HCEC 1CT (cell line): ENCODE measurements around the gene PDGFC.
A peak's percentile ranks its signal among the peaks of the same experiment; 100 is the strongest.

Experiments used
- DNase-seq: peaks from one replicate; pipeline ENCODE4 v3.0.0-alpha.2; 2017

The PDGFC gene

GRCh38 chr4:156972379-156973015 is 898 bp upstream of the PDGFC start:
- no peak for DNase-seq

GRCh38 chr4:156971165-156971675 is 379 bp downstream of the PDGFC start:
- DNase-seq, result no peak

GRCh38 chr4:156970501-156971164 is 966 bp downstream of the PDGFC start:
- DNase-seq, result peak; percentile 57

- no peak for DNase-seq
Observed at GRCh38 chr4:156969911-156970310, 1.7 kb downstream of the PDGFC start.

- no peak for DNase-seq
Observed at GRCh38 chr4:156969101-156969500, 2.5 kb downstream of the PDGFC start.

- DNase-seq, result peak; percentile 71
Observed at GRCh38 chr4:156968479-156968984, 3.1 kb downstream of the PDGFC start.

GRCh38 chr4:156966836-156967235 is 4.8 kb downstream of the PDGFC start:
- DNase-seq, result no peak

GRCh38 chr4:156963419-156963818 is 8.2 kb downstream of the PDGFC start:
- DNase-seq, result no peak

GRCh38 chr4:156962528-156962974 is 9.0 kb downstream of the PDGFC start:
- DNase-seq, result peak; percentile 92

GRCh38 chr4:156962058-156962358 is 9.6 kb downstream of the PDGFC start:
- DNase-seq, result no peak

GRCh38 chr4:156961196-156962057 is 10.2 kb downstream of the PDGFC start:
- no peak for DNase-seq

GRCh38 chr4:156959298-156959702 is 12.3 kb downstream of the PDGFC start:
- peak; percentile 52 for DNase-seq

- peak; percentile 20 for DNase-seq
Observed at GRCh38 chr4:156958276-156959074, 13.1 kb downstream of the PDGFC start.

GRCh38 chr4:156957556-156957955 is 14.0 kb downstream of the PDGFC start:
- DNase-seq, result no peak

- no peak for DNase-seq
Observed at GRCh38 chr4:156956826-156957368, 14.7 kb downstream of the PDGFC start.

- DNase-seq, result no peak
Observed at GRCh38 chr4:156956359-156956758, 15.2 kb downstream of the PDGFC start.

- no peak for DNase-seq
Observed at GRCh38 chr4:156954587-156954986, 17.0 kb downstream of the PDGFC start.

GRCh38 chr4:156953951-156954350 is 17.6 kb downstream of the PDGFC start:
- DNase-seq, result no peak

- no peak for DNase-seq
Observed at GRCh38 chr4:156953001-156953400, 18.6 kb downstream of the PDGFC start.

GRCh38 chr4:156952078-156952759 is 19.4 kb downstream of the PDGFC start:
- no peak for DNase-seq

- no peak for DNase-seq
Observed at GRCh38 chr4:156950948-156951347, 20.7 kb downstream of the PDGFC start.

- no peak for DNase-seq
Observed at GRCh38 chr4:156950090-156950489, 21.5 kb downstream of the PDGFC start.
